GDM1 (cell line): Measurements from ENCODE around the gene SLC13A5.
"Not testable (repeated sequence)": the region's sequence is repeated elsewhere in the genome, so short reads cannot be mapped to it uniquely, and the experiment has no call there.

Experiments
- DNase-seq: peaks from one replicate; lab custom pipeline; 2025; lab: John Stamatoyannopoulos, UW

Gene SLC13A5

DNA sequence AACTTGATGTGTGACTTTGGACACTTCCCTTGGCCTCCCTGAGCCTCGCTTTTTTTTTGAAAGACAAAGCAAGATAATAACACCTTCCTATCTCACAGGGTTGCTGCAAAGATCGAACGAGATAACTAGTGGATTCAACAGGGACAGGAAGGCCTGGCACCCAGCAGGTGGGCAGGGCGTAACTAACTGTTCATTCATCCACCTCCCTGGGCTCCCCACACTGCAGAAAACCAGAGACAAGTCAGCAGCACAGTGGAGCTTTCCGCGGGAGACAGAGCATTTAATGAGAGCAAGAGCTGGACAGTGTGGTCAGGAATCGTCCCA is 28.7 kb downstream of the SLC13A5 start:
- no peak for DNase-seq

DNA sequence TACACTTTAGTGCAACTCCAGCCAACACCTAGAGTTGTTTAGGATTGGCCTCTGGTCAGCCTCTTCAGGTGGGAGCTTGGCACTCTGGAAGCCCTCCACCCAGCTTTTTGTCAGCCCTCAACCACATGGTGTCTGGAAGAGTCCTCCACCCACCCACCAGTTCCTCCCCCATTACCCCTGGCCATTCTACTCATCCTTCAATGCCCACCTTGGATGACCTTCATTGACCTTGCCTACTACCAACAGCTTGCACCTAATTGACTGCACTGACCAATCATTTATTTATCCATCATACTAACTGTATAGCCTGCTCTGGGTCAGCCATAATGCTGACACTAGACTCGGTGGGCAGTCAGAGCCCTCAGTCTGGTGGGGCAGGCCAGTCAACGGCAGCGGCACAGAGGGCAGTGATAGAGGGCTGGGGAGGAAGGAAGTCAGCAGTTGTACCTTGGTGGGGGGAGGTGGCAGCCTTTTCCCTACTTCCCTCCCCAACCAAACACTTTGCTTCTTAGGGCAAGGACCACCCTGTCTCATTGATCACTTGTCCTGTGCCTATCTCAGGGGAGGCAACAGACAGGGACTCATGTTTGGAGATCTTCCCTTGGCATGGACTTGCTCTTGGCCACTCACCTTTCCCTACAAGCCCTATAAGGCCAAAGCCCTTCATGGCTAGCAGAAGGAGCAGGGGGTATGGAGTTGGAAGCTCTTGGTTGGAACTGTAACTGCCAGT is 29.3 kb downstream of the SLC13A5 start:
- no peak for DNase-seq

DNA sequence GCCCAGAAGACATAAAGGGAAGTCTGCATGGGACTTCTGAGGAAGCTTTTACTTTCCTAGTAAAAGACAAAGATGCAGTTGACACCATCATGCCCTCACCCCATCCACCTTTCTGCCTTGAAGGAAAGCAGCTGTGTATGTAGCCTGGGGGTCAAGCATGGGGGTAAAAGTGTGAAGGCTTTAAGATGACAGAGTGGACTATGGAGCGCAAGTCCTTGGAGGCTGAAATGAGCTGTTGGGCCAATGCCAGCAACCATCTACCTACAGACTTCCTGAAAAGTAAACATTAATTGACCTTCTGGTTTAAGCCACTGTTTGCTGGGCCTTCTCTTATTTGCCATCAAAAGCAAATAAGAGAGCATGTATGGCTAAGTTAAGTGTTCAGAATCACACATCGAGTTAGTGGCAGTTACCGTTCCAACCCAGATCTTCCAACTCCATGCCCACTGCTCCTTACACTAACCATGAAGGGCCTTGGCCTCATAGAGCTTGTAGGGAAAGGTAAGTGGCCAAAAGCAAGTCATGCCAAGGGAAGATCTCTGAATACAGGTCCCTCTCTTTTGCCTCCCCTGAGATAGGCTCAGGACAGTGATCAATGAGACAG is 30.0 kb downstream of the SLC13A5 start:
- no peak for DNase-seq

DNA sequence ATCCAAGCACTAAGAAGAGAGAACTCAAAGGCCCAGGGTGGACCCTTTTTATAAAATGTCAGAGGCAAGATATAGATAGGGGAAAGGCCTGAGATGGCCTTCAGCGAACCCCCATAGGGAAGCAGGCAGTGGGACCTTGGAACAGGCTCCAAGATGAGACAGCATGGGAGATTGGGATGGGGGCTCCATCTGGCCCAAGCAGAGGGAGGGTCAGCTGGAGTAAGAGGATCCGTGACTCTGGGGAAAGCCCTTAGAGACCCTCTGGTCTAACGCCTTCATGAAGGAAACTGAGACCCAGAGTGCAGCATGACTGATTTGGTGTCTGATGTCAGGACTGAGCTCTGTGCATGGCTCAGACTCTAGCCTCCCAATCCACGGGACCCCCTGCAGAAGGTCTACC is 30.8 kb downstream of the SLC13A5 start:
- DNase-seq = no peak

DNA sequence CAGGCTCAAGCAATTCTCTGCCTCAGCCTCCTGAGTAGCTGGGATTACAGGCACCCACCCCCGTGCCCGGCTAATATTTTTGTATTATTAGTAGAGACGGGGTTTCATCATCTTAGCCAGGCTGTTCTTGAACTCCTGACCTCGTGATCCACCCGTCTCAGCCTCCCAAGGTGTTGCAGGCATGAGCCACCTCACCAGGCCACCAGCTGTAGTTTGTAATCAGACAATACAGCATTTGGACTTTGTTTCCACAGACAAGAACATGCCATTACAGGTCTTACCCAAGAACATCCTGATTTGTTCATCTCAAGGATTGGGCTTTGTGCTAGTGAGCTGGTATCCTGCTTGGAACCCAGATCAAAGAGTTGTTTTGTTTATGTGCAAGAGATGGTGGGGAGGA is 31.5 kb downstream of the SLC13A5 start:
- no peak for DNase-seq

DNA sequence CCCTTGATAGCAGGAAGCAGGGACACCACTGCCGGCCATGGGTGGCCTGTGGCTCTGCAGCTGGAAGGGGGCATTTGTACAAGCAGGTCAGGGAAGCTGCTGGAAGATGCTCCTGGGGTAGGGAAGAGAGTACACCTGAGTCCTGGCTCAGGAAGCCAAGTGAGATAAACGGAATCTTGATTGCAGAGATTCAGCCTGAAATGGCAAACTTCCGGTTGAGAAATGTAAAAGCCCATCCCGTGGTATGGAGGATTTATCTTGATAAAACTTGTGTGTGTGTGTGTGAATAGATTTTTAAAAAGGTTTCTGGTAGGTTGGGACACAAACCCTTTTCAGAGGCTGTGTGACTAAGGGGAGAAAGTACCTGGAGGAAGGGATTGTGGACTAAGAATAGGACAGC is 32.0 kb downstream of the SLC13A5 start:
- no peak for DNase-seq

DNA sequence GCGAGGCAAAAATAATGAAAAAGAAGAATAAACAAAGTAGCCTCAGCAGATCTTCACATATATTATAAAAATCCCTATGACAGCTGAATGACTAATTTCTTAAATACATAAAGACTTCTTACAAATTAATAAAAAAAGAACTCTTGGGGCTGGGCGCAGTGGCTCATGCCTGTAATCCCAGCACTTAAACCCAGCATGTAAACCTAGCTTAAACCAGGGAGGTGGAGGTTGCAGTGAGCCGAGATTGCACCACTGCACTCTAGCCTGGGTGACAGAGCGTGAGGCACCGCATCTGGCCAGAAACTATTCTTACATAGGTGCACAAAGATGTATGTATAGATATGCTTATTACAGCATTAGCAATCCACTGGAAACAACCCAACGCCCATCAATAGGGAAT is 33.9 kb downstream of the SLC13A5 start:
- DNase-seq = no peak

DNA sequence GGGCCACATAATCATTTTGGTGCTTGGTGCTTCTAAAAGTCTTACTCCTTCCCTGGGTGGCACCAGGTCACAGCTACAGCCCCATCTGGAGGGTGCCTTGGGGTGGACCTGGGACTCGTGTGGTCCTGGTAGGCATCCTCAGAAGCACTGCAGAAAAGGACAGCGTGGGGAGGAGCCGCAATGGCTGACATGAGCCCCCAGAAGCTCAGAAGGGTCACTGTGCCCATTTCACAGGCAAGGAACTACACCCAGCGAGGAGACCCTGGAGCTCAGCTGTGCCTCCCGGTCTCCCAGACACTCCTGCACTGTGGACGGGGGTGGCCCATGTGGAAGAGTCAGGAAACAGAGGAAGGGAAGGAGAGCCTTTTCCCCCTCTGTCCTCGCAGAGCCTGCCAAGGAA is 35.2 kb downstream of the SLC13A5 start:
- DNase-seq = no peak

DNA sequence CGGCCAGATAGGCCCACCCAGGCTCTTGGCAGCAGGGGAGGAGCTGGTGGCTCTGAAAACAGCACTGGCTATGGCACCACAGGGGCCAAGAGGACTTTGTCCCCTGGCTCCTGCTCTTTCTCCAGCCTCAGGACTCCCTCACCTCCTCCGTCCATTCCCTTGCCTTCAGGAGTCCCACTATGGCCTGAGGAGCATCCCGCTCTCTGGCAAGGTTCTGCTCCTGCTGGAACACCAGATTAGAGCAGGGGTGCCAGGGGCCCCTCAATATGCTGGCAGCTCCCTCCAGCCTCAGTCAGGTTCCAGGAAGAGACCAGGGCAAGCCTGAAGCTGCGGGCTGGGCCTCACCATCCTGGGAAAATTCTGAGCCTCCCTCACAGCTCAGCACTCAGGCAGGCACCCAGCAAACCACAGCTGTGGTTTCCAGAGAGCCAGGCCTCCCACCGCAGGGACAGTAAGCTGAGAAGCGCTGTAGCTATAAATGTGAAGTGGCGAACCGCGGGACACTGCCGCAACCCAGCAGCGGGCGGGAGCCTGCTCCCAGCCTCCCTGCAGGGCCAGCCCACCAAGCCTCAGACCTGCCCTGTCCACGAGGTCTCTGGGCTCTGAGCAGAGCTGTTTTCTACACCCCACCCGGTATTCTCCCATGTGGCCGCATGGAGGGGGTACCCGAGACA is 35.9 kb downstream of the SLC13A5 start:
- DNase-seq = peak; percentile 38

DNA sequence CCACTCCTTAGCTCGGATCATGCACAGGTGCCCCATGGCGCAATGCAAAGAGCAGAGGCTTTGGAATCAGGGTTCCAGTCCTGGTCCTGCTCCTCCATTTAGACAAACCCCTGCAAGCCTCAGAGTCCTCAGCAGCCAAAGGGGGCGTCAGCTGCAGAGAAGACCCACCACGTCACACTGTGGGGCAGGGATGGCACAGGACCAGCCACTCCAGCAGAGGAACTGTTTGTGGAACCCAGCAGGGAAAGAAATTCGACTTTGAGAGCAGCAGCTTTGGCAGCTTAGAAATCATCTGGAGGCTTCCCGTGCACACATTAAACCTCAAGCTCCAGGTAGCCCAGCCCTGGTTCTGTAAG is 36.4 kb downstream of the SLC13A5 start:
- no peak for DNase-seq

DNA sequence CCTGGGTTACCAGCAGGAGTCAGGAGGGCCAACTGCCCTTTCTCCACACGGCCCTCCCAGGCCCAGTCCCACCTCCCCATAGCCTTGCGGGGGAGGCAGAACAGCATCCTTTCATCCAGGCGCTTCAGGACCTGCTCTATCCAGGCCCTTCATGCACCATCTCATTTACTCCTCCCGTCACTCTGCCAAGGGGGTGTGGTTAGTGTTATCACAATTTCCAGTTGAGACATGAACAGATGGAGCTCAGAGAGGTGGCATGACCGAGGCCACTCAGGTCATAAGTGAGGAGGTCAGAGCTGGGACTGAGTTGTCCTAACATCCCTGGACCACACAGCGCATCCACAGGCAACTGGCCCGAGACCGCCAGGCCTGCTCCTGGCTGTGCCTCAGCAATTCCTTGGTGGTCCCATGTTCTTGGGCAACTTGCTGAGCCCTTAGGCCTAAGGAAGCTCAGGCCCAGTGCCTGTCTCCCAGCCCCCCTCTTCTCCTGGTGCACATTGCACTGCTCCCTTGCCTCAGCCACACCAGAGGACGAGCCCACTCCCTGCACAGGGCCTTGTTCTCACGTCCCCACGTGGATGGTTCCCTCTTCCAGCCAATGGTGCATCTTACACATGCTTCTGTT is 37.9 kb downstream of the SLC13A5 start:
- no peak for DNase-seq

DNA sequence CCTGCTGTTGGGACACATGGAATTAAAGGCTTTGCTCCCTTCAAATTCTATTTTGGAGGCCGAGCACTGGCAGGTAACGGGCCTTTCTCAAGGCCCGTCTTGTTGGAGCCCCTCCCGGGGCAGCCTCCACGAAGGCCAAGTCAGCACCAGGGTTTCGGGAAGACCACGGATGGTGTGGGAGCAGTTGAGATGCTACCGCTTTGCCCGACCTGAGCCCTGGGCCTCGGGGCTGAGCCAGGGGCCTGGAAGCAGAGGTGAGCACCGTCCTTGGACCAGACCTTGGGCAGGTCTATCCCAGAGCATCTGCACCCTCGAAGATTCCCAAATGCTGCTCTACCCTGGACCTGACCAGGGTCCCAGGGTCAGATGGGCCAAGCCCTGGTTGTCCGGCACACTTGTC is 38.6 kb downstream of the SLC13A5 start:
- DNase-seq = no peak

DNA sequence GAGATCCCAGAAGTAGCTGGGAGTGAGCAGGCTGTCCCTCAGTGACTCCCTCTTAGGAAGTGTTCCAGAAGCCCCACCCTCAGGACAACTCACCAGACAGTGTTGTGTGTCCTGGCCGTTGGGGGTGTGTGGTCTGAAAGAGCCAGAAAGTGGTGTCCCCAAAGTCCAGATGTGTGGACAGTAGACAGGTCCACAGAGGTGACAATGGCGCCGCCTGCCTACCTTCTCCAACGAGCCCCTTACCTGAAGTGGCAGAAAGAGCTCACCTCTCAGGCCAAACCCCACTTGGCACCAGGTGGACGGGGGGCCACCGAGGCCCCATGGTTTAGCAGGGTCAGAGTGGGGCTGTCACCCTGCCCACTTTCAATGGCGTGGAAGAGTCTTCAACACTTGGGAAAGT is 41.7 kb downstream of the SLC13A5 start:
- DNase-seq = no peak

DNA sequence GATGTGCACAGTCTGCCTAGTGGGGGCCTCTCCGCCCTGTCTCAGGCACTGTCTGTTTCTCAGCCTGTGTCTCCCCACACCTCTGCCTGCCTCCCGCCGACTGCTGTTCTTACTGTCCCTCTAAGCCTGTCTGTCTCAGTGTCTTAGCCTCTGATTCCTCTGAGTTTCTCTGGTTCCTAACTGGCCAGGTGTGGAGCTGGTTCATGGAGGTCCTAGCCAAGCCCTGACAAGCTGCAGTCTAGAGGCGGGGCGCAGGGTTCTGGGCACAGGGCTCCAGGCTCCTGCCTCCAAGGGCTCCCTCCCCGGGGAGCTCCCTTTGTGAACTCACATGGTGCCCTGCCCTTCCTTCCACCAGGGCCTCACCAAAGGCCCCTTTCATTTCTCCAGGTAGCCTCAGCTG is 42.2 kb downstream of the SLC13A5 start:
- DNase-seq = no peak

DNA sequence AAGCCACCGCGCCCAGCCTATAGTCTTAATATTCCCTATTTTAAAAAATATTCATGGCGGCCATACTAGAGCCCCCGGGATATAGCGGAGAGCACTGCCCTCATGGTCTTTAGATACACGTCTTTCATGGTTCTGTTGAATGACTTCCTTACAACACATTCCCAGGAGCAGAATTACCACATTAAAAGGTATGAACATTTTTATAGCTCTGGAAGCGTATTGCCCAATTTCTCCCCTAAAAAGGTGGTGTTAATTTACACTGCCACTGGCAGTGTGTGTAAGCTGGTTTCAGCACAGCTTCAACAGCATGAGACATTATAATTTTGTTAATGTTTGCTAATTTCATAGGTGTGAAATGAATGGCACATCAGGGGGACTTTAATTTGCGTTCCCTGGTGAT is 42.6 kb downstream of the SLC13A5 start:
- no peak for DNase-seq

DNA sequence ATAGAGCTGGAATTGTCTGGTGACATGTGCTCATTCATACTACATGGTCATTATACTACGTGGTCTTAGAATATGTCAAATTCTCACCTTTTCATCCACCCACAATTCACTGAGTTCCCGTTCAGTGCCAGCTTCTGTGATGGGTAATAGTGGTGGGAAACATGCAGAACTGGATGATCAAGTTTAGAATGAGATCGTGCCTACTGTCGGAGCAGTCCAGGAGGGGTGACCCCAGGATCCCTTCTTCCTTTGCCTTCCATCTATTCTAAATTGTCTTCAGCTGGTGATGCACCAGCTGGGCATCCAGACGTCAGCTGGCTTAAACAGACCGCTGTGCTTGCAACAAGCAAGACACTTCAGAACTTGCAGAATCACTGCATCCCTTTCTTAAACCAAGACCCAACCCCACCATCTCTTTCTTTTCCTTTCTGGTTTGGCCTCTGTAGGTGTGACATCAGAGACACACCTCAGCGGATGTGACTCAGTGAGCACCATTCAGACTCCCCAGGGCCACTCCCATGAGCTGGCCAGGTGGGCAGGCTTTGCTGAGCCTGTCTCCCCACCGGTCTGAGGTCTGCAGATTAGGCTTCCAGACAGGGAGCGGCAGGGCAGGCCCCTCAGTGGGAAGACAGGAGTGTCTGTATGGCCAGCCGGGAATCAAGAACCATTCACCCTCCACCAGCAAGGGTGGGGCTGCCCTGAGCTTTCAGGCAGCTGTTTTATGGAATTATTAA is 43.5 kb downstream of the SLC13A5 start:
- DNase-seq = no peak

DNA sequence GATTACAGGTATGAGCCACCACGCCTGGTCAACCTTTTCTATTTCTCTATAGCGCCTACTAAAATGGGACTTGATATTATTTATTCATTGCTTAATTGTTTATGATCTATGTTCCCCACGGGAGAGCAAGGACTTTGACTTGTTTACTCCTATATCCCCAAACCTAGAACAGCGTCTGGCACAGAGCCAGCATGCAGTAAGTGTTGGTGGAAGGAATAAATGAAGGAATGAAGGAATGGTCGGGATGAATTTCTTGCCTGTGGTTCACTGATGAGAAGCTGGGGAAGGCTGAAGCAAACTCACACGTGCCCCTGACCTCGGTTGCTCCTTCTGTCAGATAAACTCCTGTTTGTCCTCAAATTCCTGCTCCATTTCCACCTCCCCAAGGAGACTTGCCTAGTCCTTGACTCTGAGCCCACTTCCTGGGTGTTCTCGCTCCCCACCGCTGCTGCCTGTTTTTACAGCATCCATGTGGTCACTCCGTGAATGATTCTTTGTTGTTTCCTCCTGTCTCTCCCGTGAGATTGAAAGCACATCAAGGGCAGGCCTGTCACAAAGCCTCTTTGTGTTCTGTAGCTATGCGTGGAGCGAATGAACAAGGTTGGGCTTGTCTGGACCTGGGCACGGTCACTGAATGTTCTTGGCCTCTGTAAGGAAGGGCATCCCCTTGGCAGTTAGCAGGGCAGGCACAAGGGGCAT is 44.3 kb downstream of the SLC13A5 start:
- no peak for DNase-seq

DNA sequence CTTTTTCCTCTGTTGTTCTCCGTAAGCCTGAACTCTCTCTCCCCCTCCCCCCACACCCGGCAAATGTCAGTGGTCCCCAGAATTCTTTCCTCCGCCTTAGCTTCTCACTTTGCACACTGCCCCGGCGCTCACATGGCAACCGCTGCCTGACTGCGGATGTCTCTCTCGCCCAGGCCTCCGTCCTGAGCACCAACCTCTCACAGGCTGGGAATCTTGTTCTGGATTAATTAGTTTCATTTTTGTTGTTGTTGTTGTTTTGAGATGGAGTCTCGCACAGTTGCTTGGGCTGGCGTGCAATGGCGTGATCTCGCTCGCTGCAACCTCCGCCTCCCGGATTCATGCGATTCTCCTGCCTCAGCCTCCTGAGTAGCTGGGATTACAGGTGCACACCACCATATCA is 45.0 kb downstream of the SLC13A5 start:
- no peak for DNase-seq

DNA sequence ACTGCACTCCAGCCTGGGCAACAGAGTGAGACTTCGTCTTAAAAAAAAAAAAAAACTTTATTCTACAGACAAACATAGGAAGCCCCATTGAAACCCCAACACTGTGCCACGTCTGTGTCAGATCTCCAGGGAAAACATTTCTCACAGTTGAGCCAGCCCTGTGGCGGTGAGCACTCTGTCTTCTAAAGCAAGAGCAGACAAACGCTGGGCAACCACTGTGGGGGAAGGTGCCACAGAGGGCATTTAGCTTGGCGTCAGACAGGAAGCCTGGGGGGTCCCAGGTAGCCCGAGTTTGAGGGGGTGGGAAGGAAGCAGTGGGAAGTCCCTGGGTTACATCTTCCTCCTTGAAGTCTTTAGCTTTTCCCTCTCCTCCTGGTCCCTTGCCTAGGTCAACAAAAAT is 45.7 kb downstream of the SLC13A5 start:
- DNase-seq = no peak

DNA sequence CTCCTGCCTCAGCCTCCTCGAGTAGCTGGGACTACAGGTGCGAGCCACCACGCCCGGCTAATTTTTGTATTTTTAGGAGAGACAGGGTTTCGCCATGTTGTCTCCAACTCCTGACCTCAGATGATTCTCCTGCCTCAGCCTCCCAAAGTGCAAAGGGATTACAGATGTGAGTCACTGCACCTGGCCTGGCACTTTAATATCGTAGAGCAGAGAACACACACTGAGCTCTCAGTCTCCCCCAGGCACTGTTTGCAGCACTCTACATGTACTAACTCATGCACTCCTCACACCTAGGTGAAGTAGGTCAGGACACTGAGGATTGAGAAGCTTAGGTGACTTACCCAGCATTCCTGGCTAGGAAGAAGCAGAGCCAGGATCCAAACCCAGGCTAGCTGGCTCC is 46.6 kb downstream of the SLC13A5 start:
- DNase-seq = no peak

DNA sequence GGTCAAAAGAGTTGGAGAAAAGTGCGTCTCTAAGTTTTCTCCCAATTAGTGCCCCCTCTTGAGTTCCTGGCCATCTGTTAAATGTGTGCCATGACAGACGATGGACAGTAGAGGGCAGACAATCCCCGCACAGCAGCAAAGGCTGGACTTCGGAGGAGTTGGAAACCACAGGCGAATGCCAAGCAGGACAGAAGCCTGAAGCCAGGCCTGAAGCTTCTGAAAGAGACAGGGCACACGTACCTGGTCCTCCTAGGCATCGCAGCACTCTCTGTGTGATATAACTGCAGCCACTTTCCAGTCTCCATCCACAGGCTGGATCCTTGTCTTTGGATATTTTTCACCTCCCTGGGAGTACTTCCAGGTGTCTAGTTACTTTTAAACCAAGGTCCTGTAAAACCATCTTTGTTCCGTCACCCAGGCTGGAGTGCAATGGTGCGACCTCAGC is 47.1 kb downstream of the SLC13A5 start:
- DNase-seq = peak; percentile 46

DNA sequence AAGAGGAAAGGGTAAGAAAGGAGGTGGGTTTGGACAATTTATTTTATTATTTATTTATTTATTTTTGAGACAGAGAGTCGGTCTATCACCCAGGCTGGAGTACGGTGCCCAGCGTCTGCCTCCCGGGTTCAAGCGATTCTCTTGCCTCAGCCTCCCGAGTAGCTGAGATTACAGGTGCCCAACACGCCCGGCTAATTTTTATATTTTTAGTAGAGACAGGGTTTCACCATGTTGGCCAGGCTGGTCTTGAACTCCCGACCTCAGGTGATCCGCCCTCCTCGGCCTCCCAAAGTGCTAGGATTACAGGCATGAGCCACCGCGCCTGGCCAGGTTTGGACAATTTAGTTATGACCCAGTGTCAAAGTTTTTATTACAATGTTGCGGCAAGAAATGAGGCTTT is 50.0 kb downstream of the SLC13A5 start:
- not testable (repeated sequence) for DNase-seq
